Sigmoid colon (tissue), 7 donors: Measurements from ENCODE around the gene SPP2. TPM values are rescaled to one million over a fixed set of nuclear protein-coding genes. Genes with fewer than 3 reads are reported as not detected.

Experiments used
- DNase-seq: peaks from one replicate; pipeline ENCODE4 v3.0.0-alpha.2; 2019
- H3K27ac ChIP-seq, 4 donors: fragments of 200-600 bp; sonication (generic); one replicate each; pipeline ENCODE4 v1.5.1; 2016 to 2019; ENCODE audit warnings: mild to moderate bottlenecking in 1 of 4
- H3K27me3 ChIP-seq, 3 donors: fragments of 200-600 bp; sonication (generic); one replicate each; pipeline ENCODE4 v1.5.1; 2019; ENCODE audit warnings: mild to moderate bottlenecking in 1 of 3
- H3K36me3 ChIP-seq, 4 donors: fragments of 200-600 bp; sonication (generic); one replicate each; pipeline ENCODE4 v1.5.1; 2016 to 2019
- H3K4me1 ChIP-seq, 4 donors: fragments of 200-600 bp; sonication (generic); one replicate each; pipeline ENCODE4 v1.5.1; 2017 to 2019
- H3K4me3 ChIP-seq, 4 donors: fragments of 200-600 bp; sonication (generic); one replicate each; pipeline ENCODE4 v1.5.1; 2017 to 2019; ENCODE audit warnings: mild to moderate bottlenecking in 2 of 4, moderate library complexity in 1 of 4
- H3K9me3 ChIP-seq, 4 donors: fragments of 200-600 bp in 3 of 4; sonication (generic) in 3 of 4; one replicate each; pipeline versions ENCODE4 v1.5.1 to v1.6.1; 2013 to 2019
- EP300 ChIP-seq, 4 donors: sonication (generic); formaldehyde crosslinking; IDR thresholded peaks; one replicate each; pipeline ENCODE4 v1.6.1; 2017; ENCODE audit warnings: antibody characterized with exemption in 4 of 4
- POLR2A ChIP-seq, 2 donors: fragments of 450-650 bp; IDR thresholded peaks; one replicate each; pipeline ENCODE4 v1.6.1; 2016; ENCODE audit warnings: antibody characterized with exemption in 2 of 2, mild to moderate bottlenecking in 2 of 2, moderate library complexity in 2 of 2
- POLR2AphosphoS5 ChIP-seq, 4 donors: sonication (generic); formaldehyde crosslinking; IDR thresholded peaks; one replicate each; pipeline ENCODE4 v1.6.1; 2017; ENCODE audit warnings: antibody characterized with exemption in 4 of 4
- WGBS, 2 donors: extraction: QIAGEN DNeasy Blood & Tissue Kit; methylation state at CpG; one replicate each; pipeline ENCODE4 v1.1.7; 2013; 5-methylcytosine and 5-hydroxymethylcytosine counted together
- intact Hi-C: fragments of 100-400 bp; cut with DNase I; formaldehyde crosslinking; loops from one replicate; pipeline ENCODE4 v1.15.1; 2023
- polyA plus RNA-seq, 3 donors: library from polyadenylated mRNA; stranded (reverse); fragments of 200-250 nt; gene quantifications; one replicate each; pipeline ENCODE4 v1.2.3, GENCODE V29; 2013
- total RNA-seq, 4 donors: library from RNA; depleted of rRNA; stranded (reverse); fragments of >200 nt; gene quantifications; one replicate each; pipeline ENCODE4 v1.1.0, GENCODE V29; 2016
- TF ChIP-seq, protein P1 (sequence below), 4 experiments: fragments of 450-650 bp in 3 of 4; fragments of 200-600 bp in 1 of 4; IDR thresholded peaks; one replicate each; pipeline ENCODE4 v1.5.1; 2016 to 2019; ENCODE audit warnings: antibody characterized with exemption in 4 of 4, mild to moderate bottlenecking in 3 of 4, moderate library complexity in 2 of 4
- donor health status: healthy with polysubstance abuse.
- donor health status: Bipolar disorder and iron deficiency.
- donor health status: healthy.

Gene SPP2
- total and polyA plus RNA-seq, 7 donors, result not detected

DNA sequence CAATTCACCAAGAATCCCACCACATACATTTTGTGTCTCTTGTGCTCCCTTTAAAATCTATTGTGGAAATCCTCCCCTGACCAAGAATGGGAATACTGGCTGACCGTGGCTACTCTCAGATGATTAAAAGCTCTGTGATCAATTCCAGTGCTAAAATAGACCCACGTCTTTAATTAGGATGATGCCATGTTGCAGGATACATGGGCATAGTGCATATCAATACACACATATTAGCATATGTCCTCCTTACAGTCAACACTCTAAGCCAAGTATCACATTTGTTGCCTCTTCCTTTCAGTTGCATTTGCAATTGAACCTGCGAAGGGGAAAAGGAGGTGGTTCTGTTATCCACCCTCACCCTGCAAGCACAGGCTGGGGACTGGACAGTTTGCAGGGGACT lies 41.8 kb downstream of the SPP2 start:
- intact Hi-C loops, result no loop called here
- peaks cover 0 to 5% (median 0%) of the 10 kb centered on the region in 3 donors for H3K27me3 ChIP-seq
- H3K36me3 ChIP-seq, result no peaks in the 10 kb centered on the region
- DNase-seq, result no peak
- no peak overlapping the region for H3K4me3 ChIP-seq
- peaks cover 0 to 2% (median 0%) of the 10 kb centered on the region in 4 donors for H3K9me3 ChIP-seq
- WGBS, 2 donors, result 87 to 89% methylated on average over 3 of the region's 3 CpGs
- no peaks in the 10 kb centered on the region for H3K4me1 ChIP-seq
- TF ChIP-seq POLR2AphosphoS5 (IDR thresholded peaks at IDR 0.05) (no peak), EP300 (IDR thresholded peaks at IDR 0.05) (no peak), POLR2A (IDR thresholded peaks at IDR 0.05) (no peak)
- TF ChIP-seq, protein P1, sequence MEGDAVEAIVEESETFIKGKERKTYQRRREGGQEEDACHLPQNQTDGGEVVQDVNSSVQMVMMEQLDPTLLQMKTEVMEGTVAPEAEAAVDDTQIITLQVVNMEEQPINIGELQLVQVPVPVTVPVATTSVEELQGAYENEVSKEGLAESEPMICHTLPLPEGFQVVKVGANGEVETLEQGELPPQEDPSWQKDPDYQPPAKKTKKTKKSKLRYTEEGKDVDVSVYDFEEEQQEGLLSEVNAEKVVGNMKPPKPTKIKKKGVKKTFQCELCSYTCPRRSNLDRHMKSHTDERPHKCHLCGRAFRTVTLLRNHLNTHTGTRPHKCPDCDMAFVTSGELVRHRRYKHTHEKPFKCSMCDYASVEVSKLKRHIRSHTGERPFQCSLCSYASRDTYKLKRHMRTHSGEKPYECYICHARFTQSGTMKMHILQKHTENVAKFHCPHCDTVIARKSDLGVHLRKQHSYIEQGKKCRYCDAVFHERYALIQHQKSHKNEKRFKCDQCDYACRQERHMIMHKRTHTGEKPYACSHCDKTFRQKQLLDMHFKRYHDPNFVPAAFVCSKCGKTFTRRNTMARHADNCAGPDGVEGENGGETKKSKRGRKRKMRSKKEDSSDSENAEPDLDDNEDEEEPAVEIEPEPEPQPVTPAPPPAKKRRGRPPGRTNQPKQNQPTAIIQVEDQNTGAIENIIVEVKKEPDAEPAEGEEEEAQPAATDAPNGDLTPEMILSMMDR (IDR thresholded peaks at IDR 0.05), result no peak
- H3K27ac ChIP-seq, result no peak overlapping the region

GRCh38 chr2:234095301-234095700 lies 44.8 kb downstream of the SPP2 start:
- Histone ChIP-seq H3K4me1 (no peaks in the 10 kb centered on the region), H3K27me3 (peaks cover 0 to 5% (median 0%) of the 10 kb centered on the region in 3 donors), H3K9me3 (no peaks in the 10 kb centered on the region), H3K4me3 (no peak overlapping the region), H3K36me3 (no peaks in the 10 kb centered on the region), H3K27ac (no peak overlapping the region)
- no peak for DNase-seq
- intact Hi-C loops, result no loop called here
- 81 to 82% methylated on average over 5 of the region's 5 CpGs for WGBS, 2 donors
- TF ChIP-seq EP300 (IDR thresholded peaks at IDR 0.05), result no peak
- no peak for TF ChIP-seq POLR2A (IDR thresholded peaks at IDR 0.05)
- TF ChIP-seq, protein P1 (IDR thresholded peaks at IDR 0.05), result no peak
- TF ChIP-seq POLR2AphosphoS5 (IDR thresholded peaks at IDR 0.05), result no peak

DNA sequence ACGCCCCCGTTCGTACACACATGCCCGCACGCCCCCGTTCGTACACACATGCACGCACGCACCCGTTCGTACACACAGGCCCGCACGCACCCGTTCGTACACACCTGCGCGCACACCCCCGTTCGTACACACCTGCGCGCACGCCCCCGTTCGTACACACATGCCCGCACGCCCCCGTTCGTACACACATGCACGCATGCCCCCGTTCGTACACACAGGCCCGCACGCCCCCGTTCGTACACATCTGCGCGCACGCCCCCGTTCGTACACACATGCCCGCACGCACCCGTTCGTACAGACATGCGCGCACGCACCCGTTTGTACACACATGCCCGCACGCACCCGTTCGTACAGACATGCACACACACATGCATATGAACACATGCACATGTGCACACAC lies 45.7 kb downstream of the SPP2 start:
- DNase-seq, result no peak
- Histone ChIP-seq H3K9me3 (no peaks in the 10 kb centered on the region), H3K27me3 (peaks cover 0 to 5% (median 0%) of the 10 kb centered on the region in 3 donors), H3K36me3 (no peaks in the 10 kb centered on the region), H3K4me3 (no peak overlapping the region), H3K4me1 (no peaks in the 10 kb centered on the region), H3K27ac (no peak overlapping the region)
- 96 to 97% methylated on average over 52 of the region's 52 CpGs for WGBS, 2 donors
- intact Hi-C loops, result no loop called here
- TF ChIP-seq, protein P1 (IDR thresholded peaks at IDR 0.05), result no peak
- TF ChIP-seq POLR2A (IDR thresholded peaks at IDR 0.05) (no peak), POLR2AphosphoS5 (IDR thresholded peaks at IDR 0.05) (no peak), EP300 (IDR thresholded peaks at IDR 0.05) (no peak)

DNA sequence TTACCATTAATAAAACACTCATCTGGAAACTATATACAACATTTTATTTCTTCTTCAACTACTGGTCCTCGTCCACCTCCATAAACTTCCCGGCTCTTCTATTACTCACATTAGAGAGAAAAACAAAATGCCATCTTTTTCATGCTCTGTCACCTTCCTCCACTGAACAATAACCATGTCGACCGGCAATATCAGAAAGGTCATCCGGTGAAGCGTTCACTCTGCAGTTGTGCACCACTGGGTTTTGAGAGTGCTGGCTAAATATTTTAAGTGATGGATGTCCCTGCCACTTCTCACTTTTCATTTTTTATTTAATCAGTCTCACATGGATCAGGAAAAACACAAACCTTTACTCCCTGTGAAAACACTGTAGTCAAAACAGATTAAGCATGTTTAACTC lies 48.2 kb downstream of the SPP2 start:
- TF ChIP-seq, protein P1 (IDR thresholded peaks at IDR 0.05), result no peak
- TF ChIP-seq EP300 (IDR thresholded peaks at IDR 0.05) (no peak), POLR2A (IDR thresholded peaks at IDR 0.05) (no peak), POLR2AphosphoS5 (IDR thresholded peaks at IDR 0.05) (no peak)
- intact Hi-C loops, result no loop called here
- 61 to 82% methylated on average over 6 of the region's 6 CpGs for WGBS, 2 donors

DNA sequence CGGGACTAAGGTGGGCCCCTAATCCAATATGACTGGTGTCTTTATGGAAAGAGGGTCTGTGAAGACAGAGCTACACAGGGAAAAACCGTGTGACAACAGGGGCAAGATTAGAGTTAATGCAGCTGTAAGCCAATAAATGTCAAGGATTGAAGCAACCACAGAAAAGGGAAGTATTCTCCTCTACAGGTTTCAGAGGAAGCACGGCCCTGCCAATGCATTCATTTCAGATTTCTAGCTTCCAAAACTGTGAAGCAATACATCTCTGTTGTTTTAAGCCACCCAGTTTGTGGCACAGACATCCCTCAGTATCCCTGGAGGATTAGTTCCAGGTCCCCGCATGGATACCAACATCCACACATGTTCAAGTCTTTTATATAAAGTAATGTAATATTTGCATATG lies 48.8 kb downstream of the SPP2 start:
- Histone ChIP-seq H3K9me3 (no peaks in the 10 kb centered on the region), H3K4me1 (no peaks in the 10 kb centered on the region), H3K27me3 (no peaks in the 10 kb centered on the region), H3K4me3 (no peak overlapping the region), H3K27ac (no peak overlapping the region), H3K36me3 (no peaks in the 10 kb centered on the region)
- no peak for DNase-seq
- WGBS, 2 donors, result 27 to 63% methylated on average over 4 of the region's 4 CpGs
- TF ChIP-seq, protein P1 (IDR thresholded peaks at IDR 0.05), result no peak
- TF ChIP-seq POLR2AphosphoS5 (IDR thresholded peaks at IDR 0.05), result no peak
- no peak for TF ChIP-seq POLR2A (IDR thresholded peaks at IDR 0.05)
- no peak for TF ChIP-seq EP300 (IDR thresholded peaks at IDR 0.05)
- intact Hi-C loops, result no loop called here

More for the DNA sequence above, 48.2 kb downstream of the SPP2 start:
- no peaks in the 10 kb centered on the region for H3K27me3 ChIP-seq
- H3K27ac ChIP-seq, result no peak overlapping the region
- no peaks in the 10 kb centered on the region for H3K36me3 ChIP-seq
- DNase-seq, result no peak
- H3K4me3 ChIP-seq, result no peak overlapping the region
- no peaks in the 10 kb centered on the region for H3K4me1 ChIP-seq
- H3K9me3 ChIP-seq, result no peaks in the 10 kb centered on the region
